Adrenal gland (tissue), 5 donors: ENCODE data around the gene PDE6G.

Source experiments
- POLR2A ChIP-seq, 2 donors: fragments of 450-650 bp; IDR thresholded peaks; one replicate each; pipeline ENCODE4 v1.6.1; 2017; ENCODE audit warnings: antibody characterized with exemption in 2 of 2, mild to moderate bottlenecking in 2 of 2, moderate library complexity in 1 of 2
- TF ChIP-seq, protein P1 (sequence below), 6 experiments: fragments of 450-650 bp in 4 of 6; fragments of 200-600 bp in 2 of 6; sonication (generic) in 1 of 6; IDR thresholded peaks; 1 replicate in 5 of 6; 2 replicates in 1 of 6; pipeline versions ENCODE4 v1.5.1 to v1.8.0; 2016 to 2021; ENCODE audit warnings: antibody characterized with exemption in 6 of 6, mild to moderate bottlenecking in 2 of 6, moderate library complexity in 1 of 6
- donor health status: DM: no; HTN: no; CAD: no.

DNA sequence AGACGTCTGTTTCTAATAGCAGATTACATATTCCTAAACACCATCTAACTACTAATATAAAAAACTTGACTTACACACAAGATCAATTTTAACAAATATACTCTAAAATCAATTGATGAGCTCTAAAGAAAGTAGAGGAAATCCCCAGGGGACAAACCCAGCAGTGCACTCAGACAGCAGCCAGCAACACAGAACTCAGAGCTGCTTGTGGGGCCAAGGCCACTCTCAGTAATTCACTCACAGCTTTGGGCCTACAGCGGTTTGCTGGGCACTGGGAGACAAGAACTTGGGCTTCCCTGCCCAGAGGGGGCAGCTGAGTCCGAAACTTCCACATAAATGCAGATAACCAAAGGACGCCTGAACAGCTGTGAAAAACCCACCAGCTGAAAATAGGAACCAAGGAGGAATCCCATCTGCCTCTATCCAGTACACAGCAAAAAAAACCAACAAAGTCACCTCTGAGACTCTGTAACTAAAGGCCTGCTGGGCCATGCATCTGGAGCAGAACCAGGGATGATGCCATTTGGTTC, 40.9 kb downstream of the PDE6G start:
- TF ChIP-seq, protein P1, sequence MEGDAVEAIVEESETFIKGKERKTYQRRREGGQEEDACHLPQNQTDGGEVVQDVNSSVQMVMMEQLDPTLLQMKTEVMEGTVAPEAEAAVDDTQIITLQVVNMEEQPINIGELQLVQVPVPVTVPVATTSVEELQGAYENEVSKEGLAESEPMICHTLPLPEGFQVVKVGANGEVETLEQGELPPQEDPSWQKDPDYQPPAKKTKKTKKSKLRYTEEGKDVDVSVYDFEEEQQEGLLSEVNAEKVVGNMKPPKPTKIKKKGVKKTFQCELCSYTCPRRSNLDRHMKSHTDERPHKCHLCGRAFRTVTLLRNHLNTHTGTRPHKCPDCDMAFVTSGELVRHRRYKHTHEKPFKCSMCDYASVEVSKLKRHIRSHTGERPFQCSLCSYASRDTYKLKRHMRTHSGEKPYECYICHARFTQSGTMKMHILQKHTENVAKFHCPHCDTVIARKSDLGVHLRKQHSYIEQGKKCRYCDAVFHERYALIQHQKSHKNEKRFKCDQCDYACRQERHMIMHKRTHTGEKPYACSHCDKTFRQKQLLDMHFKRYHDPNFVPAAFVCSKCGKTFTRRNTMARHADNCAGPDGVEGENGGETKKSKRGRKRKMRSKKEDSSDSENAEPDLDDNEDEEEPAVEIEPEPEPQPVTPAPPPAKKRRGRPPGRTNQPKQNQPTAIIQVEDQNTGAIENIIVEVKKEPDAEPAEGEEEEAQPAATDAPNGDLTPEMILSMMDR (IDR thresholded peaks at IDR 0.05): peak in 2 of 6 experiments; percentile 15 to 23
- no peak for TF ChIP-seq POLR2A (IDR thresholded peaks at IDR 0.05)
